Coronary artery (tissue), 2 donors: ENCODE measurements around the gene SLC16A14.
"Not testable (repeated sequence)": the region's sequence is repeated elsewhere in the genome, so short reads cannot be mapped to it uniquely, and the experiment has no call there.

Source experiments
- DNase-seq: peaks from one replicate; pipeline ENCODE4 v3.0.0-alpha.2; 2017; ENCODE audit warnings: low spot score
- H3K27ac ChIP-seq, 2 donors: fragments of 200-600 bp; sonication (generic); one replicate each; pipeline ENCODE4 v1.5.1; 2016 to 2019
- H3K4me3 ChIP-seq: fragments of 200-600 bp; sonication (generic); 2 replicates; pipeline ENCODE4 v1.5.1; 2016; ENCODE audit warnings: mild to moderate bottlenecking, moderate library complexity
- TF ChIP-seq, protein P1 (sequence below): fragments of 200-600 bp; sonication (generic); IDR thresholded peaks from one replicate; pipeline ENCODE4 v1.5.1; 2019; ENCODE audit warnings: antibody characterized with exemption

Gene SLC16A14, protein sequence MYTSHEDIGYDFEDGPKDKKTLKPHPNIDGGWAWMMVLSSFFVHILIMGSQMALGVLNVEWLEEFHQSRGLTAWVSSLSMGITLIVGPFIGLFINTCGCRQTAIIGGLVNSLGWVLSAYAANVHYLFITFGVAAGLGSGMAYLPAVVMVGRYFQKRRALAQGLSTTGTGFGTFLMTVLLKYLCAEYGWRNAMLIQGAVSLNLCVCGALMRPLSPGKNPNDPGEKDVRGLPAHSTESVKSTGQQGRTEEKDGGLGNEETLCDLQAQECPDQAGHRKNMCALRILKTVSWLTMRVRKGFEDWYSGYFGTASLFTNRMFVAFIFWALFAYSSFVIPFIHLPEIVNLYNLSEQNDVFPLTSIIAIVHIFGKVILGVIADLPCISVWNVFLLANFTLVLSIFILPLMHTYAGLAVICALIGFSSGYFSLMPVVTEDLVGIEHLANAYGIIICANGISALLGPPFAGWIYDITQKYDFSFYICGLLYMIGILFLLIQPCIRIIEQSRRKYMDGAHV

DNA sequence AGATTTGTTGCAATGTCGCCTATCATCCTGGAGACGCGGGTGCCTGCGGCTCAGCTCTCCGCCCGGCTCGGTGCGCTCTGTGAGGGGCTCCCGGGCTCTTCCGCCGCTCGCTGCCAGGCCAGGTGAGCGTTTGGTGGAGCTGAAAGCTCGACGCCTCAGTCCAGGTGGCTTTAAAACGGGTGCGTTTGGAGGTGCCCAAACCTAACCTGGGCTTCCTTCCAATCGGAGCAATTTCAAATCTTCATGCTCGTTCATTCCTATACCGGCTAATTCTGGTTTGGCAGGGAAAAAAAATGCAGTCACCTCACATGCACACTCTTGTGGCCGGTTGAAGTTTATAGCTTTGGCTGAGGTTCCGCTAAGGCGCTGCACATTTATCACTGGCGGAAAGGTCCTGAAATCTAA lies at the start of gene SLC16A14:
SLC16A14 (minus strand) TSS at position 274 of the 405 bp plus-strand sequence. CDS start 9,572 bp downstream, outside the sequence.
- Histone ChIP-seq H3K27ac (peak within 1 kb of the TSS; percentile 46 to 78), H3K4me3 (peak within 1 kb of the TSS; percentile 88)
- TF ChIP-seq, protein P1, sequence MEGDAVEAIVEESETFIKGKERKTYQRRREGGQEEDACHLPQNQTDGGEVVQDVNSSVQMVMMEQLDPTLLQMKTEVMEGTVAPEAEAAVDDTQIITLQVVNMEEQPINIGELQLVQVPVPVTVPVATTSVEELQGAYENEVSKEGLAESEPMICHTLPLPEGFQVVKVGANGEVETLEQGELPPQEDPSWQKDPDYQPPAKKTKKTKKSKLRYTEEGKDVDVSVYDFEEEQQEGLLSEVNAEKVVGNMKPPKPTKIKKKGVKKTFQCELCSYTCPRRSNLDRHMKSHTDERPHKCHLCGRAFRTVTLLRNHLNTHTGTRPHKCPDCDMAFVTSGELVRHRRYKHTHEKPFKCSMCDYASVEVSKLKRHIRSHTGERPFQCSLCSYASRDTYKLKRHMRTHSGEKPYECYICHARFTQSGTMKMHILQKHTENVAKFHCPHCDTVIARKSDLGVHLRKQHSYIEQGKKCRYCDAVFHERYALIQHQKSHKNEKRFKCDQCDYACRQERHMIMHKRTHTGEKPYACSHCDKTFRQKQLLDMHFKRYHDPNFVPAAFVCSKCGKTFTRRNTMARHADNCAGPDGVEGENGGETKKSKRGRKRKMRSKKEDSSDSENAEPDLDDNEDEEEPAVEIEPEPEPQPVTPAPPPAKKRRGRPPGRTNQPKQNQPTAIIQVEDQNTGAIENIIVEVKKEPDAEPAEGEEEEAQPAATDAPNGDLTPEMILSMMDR: no peak
- no peak for DNase-seq

DNA sequence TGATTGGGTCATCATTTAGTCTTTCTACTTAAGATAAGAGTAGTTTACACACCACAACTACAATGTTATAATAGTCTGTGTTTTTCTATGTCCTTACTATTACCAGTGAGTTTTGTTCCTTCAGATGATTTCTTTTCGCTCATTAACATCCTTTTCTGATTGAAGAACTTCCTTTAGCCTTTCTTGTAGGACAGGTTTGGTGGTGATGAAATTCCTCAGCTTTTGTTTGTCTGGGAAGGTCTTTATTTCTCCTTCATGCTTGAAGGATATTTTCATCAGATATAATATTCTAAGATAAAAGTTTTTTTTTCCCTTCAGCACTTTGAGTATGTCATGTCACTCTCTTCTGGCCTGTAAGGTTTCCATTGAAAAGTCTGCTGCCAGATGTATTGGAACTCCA lies 38.0 kb upstream of the SLC16A14 start:
- Histone ChIP-seq H3K4me3 (no peak overlapping the region), H3K27ac (no peak overlapping the region)
- TF ChIP-seq, protein P1: no peak
- DNase-seq: no peak

DNA sequence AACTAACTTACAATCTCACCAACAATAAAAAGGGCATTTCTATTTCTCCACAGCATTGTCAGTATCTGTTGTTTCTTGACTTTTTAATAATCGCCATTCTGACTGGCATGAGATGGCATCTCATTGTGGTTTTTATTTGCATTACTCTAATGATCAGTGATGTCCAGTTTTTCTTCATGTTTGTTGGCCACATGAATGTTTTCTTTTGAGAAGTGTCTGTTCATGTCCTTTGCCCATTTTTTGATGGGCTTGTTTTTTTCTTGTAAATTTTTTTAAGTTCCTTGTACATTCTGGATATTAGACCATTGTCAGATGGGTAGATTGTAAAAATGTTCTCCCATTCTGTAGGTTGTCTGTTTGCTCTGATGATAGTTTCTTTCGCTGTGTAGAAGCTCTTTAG lies 33.2 kb upstream of the SLC16A14 start:
- H3K4me3 ChIP-seq, DNase-seq, H3K27ac ChIP-seq: not testable (repeated sequence)

DNA sequence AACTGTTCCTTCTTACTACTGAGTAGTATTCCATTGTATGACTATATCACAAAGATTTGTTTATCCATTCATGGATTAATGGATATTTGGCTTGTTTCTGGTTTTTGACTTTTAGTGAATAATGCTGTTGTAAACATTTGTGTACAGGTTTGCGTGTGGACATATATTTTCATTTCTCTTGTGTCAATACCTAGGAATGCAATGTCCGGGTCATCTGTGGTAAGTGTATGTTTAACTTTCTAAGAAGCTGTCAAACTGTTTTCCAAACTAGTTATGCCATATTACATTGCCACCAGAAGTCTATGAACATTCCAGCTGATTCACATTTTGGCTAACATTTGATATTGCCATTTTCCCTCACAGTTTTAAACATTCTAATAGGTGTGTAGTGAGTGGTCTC lies 29.1 kb upstream of the SLC16A14 start:
- TF ChIP-seq, protein P1: no peak
- DNase-seq: no peak
- no peak overlapping the region for H3K27ac ChIP-seq
- H3K4me3 ChIP-seq: no peak overlapping the region

DNA sequence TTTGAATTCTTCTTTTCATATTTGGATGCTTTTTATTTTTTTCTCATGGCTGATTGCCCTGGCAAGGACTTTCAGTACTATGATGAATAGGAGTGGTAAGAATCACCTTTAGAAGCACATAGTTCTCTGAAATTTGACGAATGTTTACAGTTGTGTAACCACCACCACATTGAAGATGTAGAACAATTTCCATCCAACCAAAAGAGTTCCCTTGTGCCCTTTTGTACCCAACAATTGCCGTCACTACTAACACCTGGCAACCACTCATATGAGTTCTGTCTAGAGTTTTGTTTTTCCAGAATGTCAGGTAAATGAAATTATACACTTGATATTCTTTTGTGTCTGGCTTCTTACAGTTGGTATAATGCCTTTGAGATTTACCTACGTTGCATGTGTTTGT lies 28.7 kb upstream of the SLC16A14 start:
- no peak for DNase-seq
- no peak overlapping the region for H3K27ac ChIP-seq
- TF ChIP-seq, protein P1: no peak
- no peak overlapping the region for H3K4me3 ChIP-seq

DNA sequence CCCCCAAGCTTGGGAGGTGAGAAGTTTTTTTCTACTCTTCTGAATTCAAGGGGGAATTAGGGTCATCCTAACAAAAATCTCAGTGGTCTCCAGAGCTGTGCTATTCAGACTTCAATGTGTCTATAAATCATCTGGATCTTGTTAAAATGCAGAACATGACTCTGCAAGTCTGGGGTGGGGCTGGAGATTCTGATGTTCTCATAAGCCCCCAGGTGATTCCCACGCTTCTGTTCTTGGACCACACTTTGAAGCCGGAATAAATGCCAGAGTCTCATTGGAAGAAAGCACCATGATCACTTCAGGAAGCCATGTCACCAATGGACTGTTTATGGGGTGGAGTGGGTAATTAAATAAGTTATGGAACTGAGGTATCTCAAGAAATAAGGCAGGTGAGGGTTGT lies 22.2 kb upstream of the SLC16A14 start:
- TF ChIP-seq, protein P1: no peak
- DNase-seq: no peak
- Histone ChIP-seq H3K27ac (no peak overlapping the region), H3K4me3 (no peak overlapping the region)

DNA sequence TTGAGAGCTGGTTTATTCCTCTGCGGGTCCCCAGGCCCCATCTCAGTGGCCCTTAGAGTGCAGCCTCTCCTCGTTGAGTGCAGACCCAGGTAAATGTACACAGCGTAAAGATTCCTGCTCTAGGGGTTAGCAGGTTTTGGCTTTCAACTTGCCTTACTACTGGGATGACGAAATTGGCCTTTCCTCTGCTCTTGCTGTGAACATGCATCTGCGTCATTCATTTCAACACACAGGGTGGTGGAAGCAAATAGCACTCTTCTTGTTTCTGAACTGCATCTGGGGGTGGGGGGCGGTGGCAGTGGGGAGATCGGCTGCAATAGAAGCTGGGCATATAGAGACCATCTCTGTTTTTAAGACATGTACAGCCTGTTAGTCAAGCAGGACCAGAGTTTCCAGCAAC lies 16.5 kb upstream of the SLC16A14 start:
- Histone ChIP-seq H3K27ac (no peak overlapping the region), H3K4me3 (no peak overlapping the region)
- TF ChIP-seq, protein P1: no peak
- no peak for DNase-seq
